GM12873 (cell line): ENCODE measurements around the gene ABCA5.

Experiments used
- CTCF ChIP-seq: IDR thresholded peaks from 2 replicates; pipeline ENCODE4 v1.5.1; 2012; ENCODE audit warnings: low read depth, mild to moderate bottlenecking, moderate library complexity, low read length, control low read depth; ENCODE audit not compliant: insufficient read depth; ENCODE audit errors: missing control alignments

Gene ABCA5

GRCh38 chr17:69198238-69198637 is 128.7 kb downstream of the ABCA5 start:
- TF ChIP-seq CTCF: no peak
